IPS-20b (cell line): ENCODE results near the gene ZNF486.
"Not testable (repeated sequence)": the region's sequence is repeated elsewhere in the genome, so short reads cannot be mapped to it uniquely, and the experiment has no call there.

Experiments used
- H3K27ac ChIP-seq: one replicate; pipeline ENCODE4 v1.5.1; 2013; ENCODE audit warnings: low read length
- H3K27me3 ChIP-seq: 2 replicates; pipeline ENCODE4 v1.6.1; 2013; ENCODE audit warnings: mild to moderate bottlenecking, low read length, inconsistent platforms; ENCODE audit not compliant: insufficient read depth
- H3K36me3 ChIP-seq: 2 replicates; pipeline ENCODE4 v1.6.1; 2013; ENCODE audit warnings: low read depth, mild to moderate bottlenecking, inconsistent platforms, low read length, moderate library complexity; ENCODE audit not compliant: insufficient read depth
- H3K4me1 ChIP-seq: 2 replicates; pipeline ENCODE4 v1.6.1; 2013; ENCODE audit warnings: mild to moderate bottlenecking, control low read depth, inconsistent platforms, low read length, moderate library complexity; ENCODE audit not compliant: insufficient read depth
- H3K4me3 ChIP-seq: 2 replicates; pipeline ENCODE4 v1.5.1; 2013; ENCODE audit warnings: mild to moderate bottlenecking, low read length, inconsistent platforms
- H3K9ac ChIP-seq: 2 replicates; pipeline ENCODE4 v1.6.1; 2013; ENCODE audit warnings: low read depth, mild to moderate bottlenecking, inconsistent platforms, low read length, moderate library complexity
- H3K9me3 ChIP-seq: 2 replicates; pipeline ENCODE4 v1.6.1; 2013; ENCODE audit warnings: mild to moderate bottlenecking, low read depth, low read length, inconsistent platforms; ENCODE audit not compliant: insufficient read depth

ZNF486 gene

DNA sequence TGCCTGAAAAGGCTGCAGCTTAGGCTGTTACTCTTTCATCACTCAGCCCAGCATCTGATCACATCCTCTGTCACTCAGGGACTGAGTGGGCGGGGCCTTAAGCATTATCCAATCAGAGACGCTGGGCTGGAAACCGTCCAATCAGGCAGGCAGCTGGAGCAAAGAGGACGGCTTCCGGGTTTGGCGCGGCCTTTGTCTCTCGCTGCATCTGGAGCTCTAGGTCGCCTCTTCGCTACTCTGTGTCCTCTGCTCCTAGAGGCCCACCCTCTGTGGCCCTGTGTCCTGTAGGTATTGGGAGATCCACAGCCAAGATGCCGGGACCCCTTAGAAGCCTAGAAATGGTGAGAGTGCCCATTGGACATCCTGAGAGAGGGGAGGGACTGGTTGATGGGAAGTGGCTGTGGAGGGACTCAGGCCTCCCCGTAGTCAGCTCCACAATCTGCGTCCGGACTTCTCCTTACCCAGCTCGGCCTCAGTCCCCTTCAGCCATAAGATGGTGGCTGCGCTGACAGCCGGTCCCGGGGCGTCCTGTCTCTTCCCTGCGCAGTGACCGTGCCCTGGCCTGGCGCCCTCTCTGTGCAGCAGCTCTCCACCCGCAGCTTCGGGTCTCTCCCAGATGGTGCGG lies at the start of gene ZNF486:
TSS of gene ZNF486 (plus strand) at position 195 of the 625 bp plus-strand sequence. CDS start at position 312, 117 bp downstream.
- H3K9me3 ChIP-seq = no peaks in the 10 kb centered on the region; the same call in 1 of the 2 replicates
- H3K27me3 ChIP-seq = no peaks in the 10 kb centered on the region
- no peaks in the 10 kb centered on the region for H3K4me1 ChIP-seq
- H3K27ac ChIP-seq = peak within 1 kb of the TSS; percentile 32
- peak within 1 kb of the TSS; percentile 96; the same call in 1 of the 2 replicates for H3K4me3 ChIP-seq
- peak within 1 kb of the TSS; percentile 96; the same call in 1 of the 2 replicates for H3K9ac ChIP-seq
- H3K36me3 ChIP-seq = peaks cover 23% of the 10 kb centered on the region; the same call in 1 of the 2 replicates

GRCh38 chr19:20118064-20118839 lies 48.8 kb upstream of the ZNF486 start:
- Histone ChIP-seq H3K36me3 (peaks cover 99% of the 10 kb centered on the region), H3K4me3 (peak overlapping the region; percentile 41), H3K9me3 (peaks cover 100% of the 10 kb centered on the region)
- H3K9ac ChIP-seq, H3K27ac ChIP-seq, H3K4me1 ChIP-seq, H3K27me3 ChIP-seq: not testable (repeated sequence)

- no peak overlapping the region for H3K27ac ChIP-seq
- no peaks in the 10 kb centered on the region for H3K27me3 ChIP-seq
- peaks cover 86% of the 10 kb centered on the region for H3K36me3 ChIP-seq
- peaks cover 46% of the 10 kb centered on the region for H3K9me3 ChIP-seq
- H3K9ac ChIP-seq = no peak overlapping the region
- no peak overlapping the region for H3K4me3 ChIP-seq
- no peaks in the 10 kb centered on the region for H3K4me1 ChIP-seq
These were observed 42.1 kb upstream of the ZNF486 start for GRCh38 chr19:20124879-20125278.

DNA sequence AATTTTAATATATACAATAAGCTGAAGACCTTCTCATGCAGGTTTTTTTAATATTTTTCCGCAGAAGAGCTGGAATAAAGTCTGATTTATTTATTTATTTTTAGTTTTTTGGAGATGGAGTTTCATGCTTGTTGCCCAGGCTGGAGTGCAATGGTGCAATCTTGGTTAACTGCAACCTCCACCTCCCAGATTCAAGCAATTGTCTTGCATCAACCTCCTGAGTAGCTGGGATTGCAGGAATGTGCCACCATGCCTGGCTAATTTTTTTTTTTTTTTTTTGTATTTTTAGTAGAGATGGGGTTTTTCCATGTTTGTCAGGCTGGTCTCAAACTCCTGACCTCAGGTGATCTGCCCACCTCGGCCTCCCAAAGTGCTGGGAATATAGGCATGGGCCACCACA lies 34.1 kb upstream of the ZNF486 start:
- H3K9me3 ChIP-seq, H3K9ac ChIP-seq, H3K4me1 ChIP-seq, H3K27me3 ChIP-seq, H3K4me3 ChIP-seq, H3K27ac ChIP-seq, H3K36me3 ChIP-seq: not testable (repeated sequence)

DNA sequence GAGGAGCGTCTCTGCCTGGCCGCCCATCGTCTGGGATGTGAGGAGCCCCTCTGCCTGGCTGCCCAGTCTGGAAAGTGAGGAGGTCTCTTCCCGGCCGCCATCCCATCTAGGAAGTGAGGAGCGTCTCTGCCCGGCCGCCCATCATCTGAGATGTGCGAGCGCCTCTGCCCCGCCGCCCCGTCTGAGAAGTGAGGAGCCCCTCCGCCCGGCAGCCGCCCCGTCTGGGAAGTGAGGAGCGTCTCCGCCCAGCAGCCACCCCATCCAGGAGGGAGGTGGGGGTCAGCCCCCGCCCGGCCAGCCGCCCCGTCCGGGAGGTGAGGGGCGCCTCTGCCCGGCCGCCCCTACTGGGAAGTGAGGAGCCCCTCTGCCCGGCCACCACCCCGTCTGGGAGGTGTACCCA lies 29.3 kb upstream of the ZNF486 start:
- H3K36me3 ChIP-seq, H3K27ac ChIP-seq, H3K4me3 ChIP-seq, H3K9ac ChIP-seq, H3K27me3 ChIP-seq, H3K4me1 ChIP-seq, H3K9me3 ChIP-seq: not testable (repeated sequence)

DNA sequence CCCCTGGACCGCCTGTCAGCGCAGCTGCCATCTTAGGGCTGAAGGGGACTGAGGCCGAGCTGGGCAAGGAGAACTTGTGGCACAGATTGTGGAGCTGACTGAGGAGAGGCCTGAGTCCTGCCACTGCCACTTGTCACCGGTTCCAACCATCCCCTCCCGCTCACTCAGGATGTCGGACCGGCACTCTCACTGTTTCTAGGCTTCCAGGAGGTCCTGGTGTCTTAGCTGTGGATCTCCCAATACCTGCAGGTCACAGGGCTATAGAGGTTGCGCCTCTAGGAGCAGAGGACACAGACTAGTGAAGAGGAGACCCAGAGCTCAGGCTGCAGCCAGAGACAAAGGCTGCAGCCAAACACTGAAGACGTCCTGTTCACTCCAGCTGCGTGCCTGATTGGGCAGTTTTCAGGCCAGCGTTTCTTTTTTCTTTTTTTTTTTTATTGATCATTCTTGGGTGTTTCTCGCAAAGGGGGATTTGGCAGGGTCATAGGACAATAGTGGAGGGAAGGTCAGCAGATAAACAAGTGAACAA lies 15.3 kb upstream of the ZNF486 start:
- H3K9me3 ChIP-seq = no peaks in the 10 kb centered on the region; the same call in 1 of the 2 replicates
- no peak overlapping the region for H3K4me3 ChIP-seq
- H3K4me1 ChIP-seq = no peaks in the 10 kb centered on the region
- no peaks in the 10 kb centered on the region for H3K36me3 ChIP-seq
- H3K27ac ChIP-seq = no peak overlapping the region
- H3K9ac ChIP-seq = no peak overlapping the region
- no peaks in the 10 kb centered on the region for H3K27me3 ChIP-seq

GRCh38 chr19:20152506-20152905 lies 14.5 kb upstream of the ZNF486 start:
- not testable (repeated sequence) for H3K9me3 ChIP-seq, H3K36me3 ChIP-seq, H3K27ac ChIP-seq, H3K4me3 ChIP-seq, H3K27me3 ChIP-seq, H3K4me1 ChIP-seq, H3K9ac ChIP-seq

GRCh38 chr19:20153281-20153680 lies 13.7 kb upstream of the ZNF486 start:
- Histone ChIP-seq H3K36me3 (no peaks in the 10 kb centered on the region), H3K4me3 (no peak overlapping the region), H3K9me3 (no peaks in the 10 kb centered on the region; the same call in 1 of the 2 replicates), H3K27ac (no peak overlapping the region), H3K9ac (no peak overlapping the region), H3K4me1 (no peaks in the 10 kb centered on the region), H3K27me3 (no peaks in the 10 kb centered on the region)

GRCh38 chr19:20154636-20155035 lies 12.4 kb upstream of the ZNF486 start:
- H3K36me3 ChIP-seq = no peaks in the 10 kb centered on the region
- H3K4me1 ChIP-seq = no peaks in the 10 kb centered on the region
- no peak overlapping the region for H3K4me3 ChIP-seq
- H3K27ac ChIP-seq = no peak overlapping the region
- no peaks in the 10 kb centered on the region; the same call in 1 of the 2 replicates for H3K9me3 ChIP-seq
- H3K27me3 ChIP-seq = no peaks in the 10 kb centered on the region
- H3K9ac ChIP-seq = no peak overlapping the region

GRCh38 chr19:20162821-20163220 lies 4.2 kb upstream of the ZNF486 start:
- Histone ChIP-seq H3K9me3 (no peaks in the 10 kb centered on the region; the same call in 1 of the 2 replicates), H3K4me3 (no peak overlapping the region), H3K36me3 (no peaks in the 10 kb centered on the region), H3K4me1 (no peaks in the 10 kb centered on the region), H3K27me3 (no peaks in the 10 kb centered on the region), H3K27ac (no peak overlapping the region), H3K9ac (no peak overlapping the region)

- Histone ChIP-seq H3K9ac (no peak overlapping the region), H3K4me1 (no peaks in the 10 kb centered on the region), H3K27ac (no peak overlapping the region), H3K27me3 (no peaks in the 10 kb centered on the region), H3K9me3 (no peaks in the 10 kb centered on the region; the same call in 1 of the 2 replicates), H3K36me3 (peaks cover 2% of the 10 kb centered on the region; the same call in 1 of the 2 replicates), H3K4me3 (no peak overlapping the region)
These were observed 2.6 kb upstream of the ZNF486 start for GRCh38 chr19:20164456-20164855.
